BJ (cell line): ENCODE results near the gene ZNF423. TPM values are rescaled to one million over a fixed set of nuclear protein-coding genes. Genes with fewer than 3 reads are reported as not detected.

Experiments
- CTCF ChIA-PET: fragments of 350-600 bp; formaldehyde crosslinking; extraction: SDS; loops from one replicate; lab custom pipeline; 2021; ENCODE audit warnings: antibody characterized with exemption, inconsistent platforms; lab: Yijun Ruan, JAX
- POLR2A ChIA-PET: fragments of 300-600 bp; sonication (Branson Sonifier 250); formaldehyde crosslinking; extraction: SDS; loops from one replicate; lab custom pipeline; 2021; ENCODE audit warnings: antibody characterized with exemption; lab: Charles Lee
- DNase-seq: peaks from one replicate; pipeline ENCODE4 v3.0.0-alpha.2; 2011; ENCODE audit warnings: low read depth
- H3K27me3 ChIP-seq: 2 replicates; pipeline ENCODE4 v1.6.0; 2011; ENCODE audit warnings: low read length; ENCODE audit not compliant: control insufficient read depth, insufficient read depth
- H3K36me3 ChIP-seq: 2 replicates; pipeline ENCODE4 v1.5.1; 2011; ENCODE audit warnings: low read length; ENCODE audit not compliant: control insufficient read depth, insufficient read depth
- H3K4me3 ChIP-seq: 2 replicates; pipeline ENCODE4 v1.5.1; 2011; ENCODE audit warnings: low read depth, mild to moderate bottlenecking, control low read depth, low read length
- polyA plus RNA-seq: library from polyadenylated mRNA; depleted of rRNA; stranded (reverse); fragments of >200 nt; gene quantifications from 2 replicates; pipeline ENCODE4 v1.2.3, GENCODE V29; 2011
- TF ChIP-seq, protein P1 (sequence below): IDR thresholded peaks from 2 replicates; pipeline ENCODE4 v1.5.1; 2011; ENCODE audit warnings: low read depth, mild to moderate bottlenecking, control low read depth, inconsistent platforms, low read length, moderate library complexity; ENCODE audit not compliant: insufficient read depth

The ZNF423 gene
- polyA plus RNA-seq, 1 experiment = 0.22 TPM

DNA sequence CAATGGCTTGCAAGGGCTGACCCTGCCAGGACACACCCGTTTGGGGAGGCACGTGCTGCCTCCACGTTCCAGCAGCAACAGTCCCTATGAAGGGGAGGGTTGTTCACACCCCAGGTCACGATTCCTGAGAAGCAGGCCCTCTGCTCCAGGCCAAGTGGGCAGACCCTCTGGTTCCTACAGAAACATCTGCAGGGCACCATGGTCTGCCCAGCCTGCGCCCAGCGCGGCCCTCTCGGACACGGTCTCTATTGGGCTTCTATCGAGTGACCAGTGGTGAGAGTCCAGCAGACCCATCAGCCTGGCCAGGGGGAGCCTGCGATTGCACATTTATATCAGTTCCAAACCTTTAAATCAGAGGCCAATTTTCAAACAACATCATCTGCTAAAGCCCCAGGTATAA, 128.3 kb downstream of the ZNF423 start:
- CTCF ChIA-PET = no interaction called here
- TF ChIP-seq, protein P1, sequence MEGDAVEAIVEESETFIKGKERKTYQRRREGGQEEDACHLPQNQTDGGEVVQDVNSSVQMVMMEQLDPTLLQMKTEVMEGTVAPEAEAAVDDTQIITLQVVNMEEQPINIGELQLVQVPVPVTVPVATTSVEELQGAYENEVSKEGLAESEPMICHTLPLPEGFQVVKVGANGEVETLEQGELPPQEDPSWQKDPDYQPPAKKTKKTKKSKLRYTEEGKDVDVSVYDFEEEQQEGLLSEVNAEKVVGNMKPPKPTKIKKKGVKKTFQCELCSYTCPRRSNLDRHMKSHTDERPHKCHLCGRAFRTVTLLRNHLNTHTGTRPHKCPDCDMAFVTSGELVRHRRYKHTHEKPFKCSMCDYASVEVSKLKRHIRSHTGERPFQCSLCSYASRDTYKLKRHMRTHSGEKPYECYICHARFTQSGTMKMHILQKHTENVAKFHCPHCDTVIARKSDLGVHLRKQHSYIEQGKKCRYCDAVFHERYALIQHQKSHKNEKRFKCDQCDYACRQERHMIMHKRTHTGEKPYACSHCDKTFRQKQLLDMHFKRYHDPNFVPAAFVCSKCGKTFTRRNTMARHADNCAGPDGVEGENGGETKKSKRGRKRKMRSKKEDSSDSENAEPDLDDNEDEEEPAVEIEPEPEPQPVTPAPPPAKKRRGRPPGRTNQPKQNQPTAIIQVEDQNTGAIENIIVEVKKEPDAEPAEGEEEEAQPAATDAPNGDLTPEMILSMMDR = no peak
- H3K4me3 ChIP-seq = no peak overlapping the region
- no peak for DNase-seq
- no peaks in the 10 kb centered on the region for H3K27me3 ChIP-seq
- POLR2A ChIA-PET = no interaction called here
- no peaks in the 10 kb centered on the region for H3K36me3 ChIP-seq

DNA sequence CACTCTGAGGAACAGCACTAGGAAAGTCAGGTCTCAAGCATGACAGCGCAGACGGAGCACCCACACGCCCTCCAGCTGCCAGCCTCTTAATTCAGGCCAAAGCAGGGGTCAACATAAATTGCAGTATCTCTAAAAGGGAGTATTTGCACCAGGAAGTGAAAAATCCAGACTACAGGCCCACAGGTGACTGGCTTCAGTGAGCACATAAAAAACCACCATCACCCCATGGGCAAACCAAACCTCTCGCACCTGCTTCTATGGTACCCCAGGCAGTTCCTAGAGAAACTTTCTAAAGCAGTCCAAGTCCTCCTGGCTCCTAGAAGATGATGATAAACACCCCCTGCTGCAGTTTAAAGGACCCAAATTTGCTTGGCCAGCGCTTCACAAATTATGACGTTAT, 129.8 kb downstream of the ZNF423 start:
- Histone ChIP-seq H3K4me3 (no peak overlapping the region), H3K27me3 (no peaks in the 10 kb centered on the region), H3K36me3 (no peaks in the 10 kb centered on the region)
- DNase-seq = no peak
- ChIA-PET CTCF (no interaction called here), POLR2A (no interaction called here)
- TF ChIP-seq, protein P1 = no peak

DNA sequence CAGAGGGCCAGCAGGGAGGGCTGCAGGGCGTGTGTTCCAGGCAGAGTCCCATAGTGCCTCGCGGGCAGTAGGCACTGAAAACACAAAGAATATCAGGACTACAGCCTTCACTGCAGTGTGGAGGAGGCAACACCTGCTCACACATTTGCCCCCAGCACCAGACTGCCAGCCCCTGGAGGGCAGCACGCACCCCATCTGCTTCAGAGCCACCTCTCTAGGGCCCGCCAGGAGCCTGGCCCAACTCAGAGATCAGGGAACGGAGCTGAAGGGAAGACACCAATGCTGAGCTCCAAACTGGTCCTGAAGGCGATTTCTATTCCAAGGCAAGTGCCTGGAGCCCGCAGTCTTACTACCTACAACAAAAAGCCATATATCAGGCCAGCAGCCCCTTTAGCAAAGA, 130.3 kb downstream of the ZNF423 start:
- DNase-seq = no peak
- Histone ChIP-seq H3K36me3 (no peaks in the 10 kb centered on the region), H3K27me3 (no peaks in the 10 kb centered on the region), H3K4me3 (no peak overlapping the region)
- ChIA-PET POLR2A (no interaction called here), CTCF (no interaction called here)
- TF ChIP-seq, protein P1 = no peak

DNA sequence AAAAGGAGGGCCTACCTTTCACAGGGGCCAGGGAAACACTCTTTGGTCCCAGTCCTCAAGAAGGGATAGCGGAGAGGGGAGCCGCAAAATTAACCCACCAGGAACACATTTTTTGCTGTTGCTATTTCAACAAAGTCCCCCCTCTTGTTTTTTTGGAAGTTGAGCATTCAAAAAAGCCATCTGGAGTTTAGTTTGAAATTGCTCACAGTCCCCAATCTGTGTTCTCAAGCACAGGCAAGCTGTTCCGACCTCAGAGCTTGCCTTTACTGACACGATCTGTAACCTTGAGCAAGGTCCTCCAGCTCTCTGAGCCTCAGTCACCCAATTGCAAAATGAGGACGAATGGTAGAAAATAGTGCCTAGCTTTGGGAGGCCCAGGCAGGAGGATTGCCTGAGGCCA, 131.1 kb downstream of the ZNF423 start:
- TF ChIP-seq, protein P1 = no peak
- H3K4me3 ChIP-seq = no peak overlapping the region
- no peaks in the 10 kb centered on the region for H3K36me3 ChIP-seq
- H3K27me3 ChIP-seq = no peaks in the 10 kb centered on the region
- CTCF ChIA-PET = no interaction called here
- DNase-seq = no peak
- POLR2A ChIA-PET = no interaction called here

DNA sequence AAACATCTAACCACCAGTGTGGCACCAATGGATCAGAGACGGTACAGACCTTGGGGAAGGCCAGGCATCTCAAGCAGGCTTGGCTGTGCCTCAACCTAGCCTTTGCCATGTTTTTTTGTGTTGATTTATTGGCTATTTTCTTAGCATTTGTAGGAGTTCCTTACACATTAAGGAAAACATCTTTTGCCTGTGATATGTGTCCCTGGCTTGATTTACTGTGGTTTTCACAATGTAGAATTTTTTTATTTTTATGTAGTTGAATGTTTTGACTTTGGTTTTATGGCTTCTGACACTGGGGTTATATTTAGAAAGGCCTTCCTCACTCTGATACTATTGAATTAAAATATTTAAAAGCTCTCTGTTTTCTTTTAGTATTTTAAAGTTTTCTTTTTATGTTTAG, 132.6 kb downstream of the ZNF423 start:
- ChIA-PET POLR2A (no interaction called here), CTCF (no interaction called here)
- no peak overlapping the region for H3K4me3 ChIP-seq
- H3K27me3 ChIP-seq = no peaks in the 10 kb centered on the region
- no peaks in the 10 kb centered on the region for H3K36me3 ChIP-seq
- TF ChIP-seq, protein P1 = no peak
- DNase-seq = no peak
